Natural killer cell (primary cell): ENCODE data around the gene CACNA1D. TPM values are rescaled to one million over a fixed set of nuclear protein-coding genes. Genes with fewer than 3 reads are reported as not detected.

Experiments used
- ATAC-seq, 3 donors: fragments of 150-1000 bp in 2 of 3; fragments of 200-7000 bp in 1 of 3; cut with Tn5 transposase; 1 replicate in 1 of 3; 2 replicates in 2 of 3; pipeline ENCODE4 v1.10.0; 2021; ENCODE audit warnings: mild to moderate bottlenecking in 2 of 3, moderate library complexity in 2 of 3
- DNase-seq, 2 donors: peaks; one replicate each; pipeline versions ENCODE4 v3.0.0 to v3.0.0-alpha.2; 2013 to 2021; ENCODE audit warnings: mixed read lengths in 1 of 2
- H3K27ac ChIP-seq: one replicate; pipeline ENCODE4 v1.5.1; 2013; ENCODE audit warnings: mild to moderate bottlenecking, low read length
- H3K27me3 ChIP-seq: one replicate; pipeline ENCODE4 v1.6.1; 2013; ENCODE audit warnings: low read length; ENCODE audit not compliant: control insufficient read depth, insufficient read depth
- H3K36me3 ChIP-seq: one replicate; pipeline ENCODE4 v1.6.1; 2013; ENCODE audit warnings: low read length; ENCODE audit not compliant: control insufficient read depth, insufficient read depth
- H3K4me1 ChIP-seq: one replicate; pipeline ENCODE4 v1.6.1; 2013; ENCODE audit warnings: low read length; ENCODE audit not compliant: control insufficient read depth, insufficient read depth
- H3K4me3 ChIP-seq: one replicate; pipeline ENCODE4 v1.5.1; 2013; ENCODE audit warnings: low read length
- H3K9me3 ChIP-seq: one replicate; pipeline ENCODE4 v1.6.1; 2013; ENCODE audit warnings: low read length; ENCODE audit not compliant: control insufficient read depth, insufficient read depth
- H3K27ac Mint-ChIP-seq, 2 donors: one replicate each; pipeline ENCODE4 v1.8.0; 2022; ENCODE audit warnings: mild to moderate bottlenecking in 2 of 2, mixed read lengths in 2 of 2, moderate library complexity in 1 of 2
- H3K27me3 Mint-ChIP-seq, 2 donors: one replicate each; pipeline ENCODE4 v1.8.0; 2022; ENCODE audit warnings: low read depth in 2 of 2, mixed read lengths in 2 of 2
- H3K36me3 Mint-ChIP-seq: one replicate; pipeline ENCODE4 v1.8.0; 2022; ENCODE audit warnings: mixed read lengths
- H3K4me1 Mint-ChIP-seq, 2 donors: one replicate each; pipeline ENCODE4 v1.8.0; 2022; ENCODE audit warnings: mixed read lengths in 2 of 2
- H3K4me3 Mint-ChIP-seq: one replicate; pipeline ENCODE4 v1.8.0; 2022; ENCODE audit warnings: mild to moderate bottlenecking, moderate library complexity, mixed read lengths
- H3K9me3 Mint-ChIP-seq, 2 donors: one replicate each; pipeline ENCODE4 v1.8.0; 2022; ENCODE audit warnings: mixed read lengths in 2 of 2
- WGBS: methylation state at CpG from one replicate; pipeline ENCODE4 v1.1.7; 2013; ENCODE audit warnings: missing lambda C conversion rate; ENCODE audit not compliant: insufficient coverage; 5-methylcytosine and 5-hydroxymethylcytosine counted together
- intact Hi-C: fragments of 100-400 bp; cut with micrococcal nuclease; formaldehyde crosslinking; loops from one replicate; pipeline ENCODE4 v1.14.2; 2022
- total RNA-seq, 4 donors: library from RNA; stranded (reverse); fragments of 120-200 nt in 1 of 4; gene quantifications; one replicate each; pipeline versions ENCODE4 v1.2.3 to v1.2.4, GENCODE V29; 2013 to 2022
- TF ChIP-seq, protein P1 (sequence below): fragments of 200-600 bp; IDR thresholded peaks from one replicate; pipeline ENCODE4 v1.8.0; 2022; ENCODE audit warnings: antibody characterized with exemption

Gene CACNA1D
- total RNA-seq, 3 donors from 2014 or later (not counting 1 experiment from before 2014, with no cell fraction given): 0.54 to 10.1 TPM; not detected in 1

GRCh38 chr3:53694666-53695323, 200.4 kb downstream of the CACNA1D start:
- Mint-ChIP-seq H3K36me3 (no peaks in the 10 kb centered on the region), H3K4me3 (no peak overlapping the region), H3K27ac (no peak overlapping the region), H3K9me3 (no peaks in the 10 kb centered on the region), H3K27me3 (peaks cover 6 to 12% of the 10 kb centered on the region in 2 donors), H3K4me1 (peaks cover 0 to 4% of the 10 kb centered on the region in 2 donors)
- Histone ChIP-seq H3K9me3 (no peaks in the 10 kb centered on the region), H3K27ac (no peak overlapping the region), H3K4me3 (no peak overlapping the region), H3K4me1 (no peaks in the 10 kb centered on the region), H3K36me3 (no peaks in the 10 kb centered on the region), H3K27me3 (no peaks in the 10 kb centered on the region)
- TF ChIP-seq, protein P1, sequence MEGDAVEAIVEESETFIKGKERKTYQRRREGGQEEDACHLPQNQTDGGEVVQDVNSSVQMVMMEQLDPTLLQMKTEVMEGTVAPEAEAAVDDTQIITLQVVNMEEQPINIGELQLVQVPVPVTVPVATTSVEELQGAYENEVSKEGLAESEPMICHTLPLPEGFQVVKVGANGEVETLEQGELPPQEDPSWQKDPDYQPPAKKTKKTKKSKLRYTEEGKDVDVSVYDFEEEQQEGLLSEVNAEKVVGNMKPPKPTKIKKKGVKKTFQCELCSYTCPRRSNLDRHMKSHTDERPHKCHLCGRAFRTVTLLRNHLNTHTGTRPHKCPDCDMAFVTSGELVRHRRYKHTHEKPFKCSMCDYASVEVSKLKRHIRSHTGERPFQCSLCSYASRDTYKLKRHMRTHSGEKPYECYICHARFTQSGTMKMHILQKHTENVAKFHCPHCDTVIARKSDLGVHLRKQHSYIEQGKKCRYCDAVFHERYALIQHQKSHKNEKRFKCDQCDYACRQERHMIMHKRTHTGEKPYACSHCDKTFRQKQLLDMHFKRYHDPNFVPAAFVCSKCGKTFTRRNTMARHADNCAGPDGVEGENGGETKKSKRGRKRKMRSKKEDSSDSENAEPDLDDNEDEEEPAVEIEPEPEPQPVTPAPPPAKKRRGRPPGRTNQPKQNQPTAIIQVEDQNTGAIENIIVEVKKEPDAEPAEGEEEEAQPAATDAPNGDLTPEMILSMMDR: no peak
- DNase-seq (no peak), ATAC-seq (no peak)
- 86% methylated on average over 15 of the region's 15 CpGs for WGBS
- intact Hi-C loops: no loop called here

- intact Hi-C loops: no loop called here
- H3K4me1 ChIP-seq: no peaks in the 10 kb centered on the region
- Mint-ChIP-seq H3K9me3 (no peaks in the 10 kb centered on the region), H3K4me1 (peaks cover 0 to 4% of the 10 kb centered on the region in 2 donors), H3K27ac (no peak overlapping the region), H3K27me3 (peaks cover 6 to 12% of the 10 kb centered on the region in 2 donors), H3K4me3 (no peak overlapping the region), H3K36me3 (no peaks in the 10 kb centered on the region)
- no peak overlapping the region for H3K27ac ChIP-seq
- ATAC-seq: no peak
- no peaks in the 10 kb centered on the region for H3K27me3 ChIP-seq
- no peaks in the 10 kb centered on the region for H3K36me3 ChIP-seq
- TF ChIP-seq, protein P1: no peak
- H3K4me3 ChIP-seq: no peak overlapping the region
- no peaks in the 10 kb centered on the region for H3K9me3 ChIP-seq
- WGBS: 72% methylated on average over 7 of the region's 7 CpGs
- DNase-seq: no peak
These were observed 200.9 kb downstream of the CACNA1D start for GRCh38 chr3:53695324-53695690.

DNA sequence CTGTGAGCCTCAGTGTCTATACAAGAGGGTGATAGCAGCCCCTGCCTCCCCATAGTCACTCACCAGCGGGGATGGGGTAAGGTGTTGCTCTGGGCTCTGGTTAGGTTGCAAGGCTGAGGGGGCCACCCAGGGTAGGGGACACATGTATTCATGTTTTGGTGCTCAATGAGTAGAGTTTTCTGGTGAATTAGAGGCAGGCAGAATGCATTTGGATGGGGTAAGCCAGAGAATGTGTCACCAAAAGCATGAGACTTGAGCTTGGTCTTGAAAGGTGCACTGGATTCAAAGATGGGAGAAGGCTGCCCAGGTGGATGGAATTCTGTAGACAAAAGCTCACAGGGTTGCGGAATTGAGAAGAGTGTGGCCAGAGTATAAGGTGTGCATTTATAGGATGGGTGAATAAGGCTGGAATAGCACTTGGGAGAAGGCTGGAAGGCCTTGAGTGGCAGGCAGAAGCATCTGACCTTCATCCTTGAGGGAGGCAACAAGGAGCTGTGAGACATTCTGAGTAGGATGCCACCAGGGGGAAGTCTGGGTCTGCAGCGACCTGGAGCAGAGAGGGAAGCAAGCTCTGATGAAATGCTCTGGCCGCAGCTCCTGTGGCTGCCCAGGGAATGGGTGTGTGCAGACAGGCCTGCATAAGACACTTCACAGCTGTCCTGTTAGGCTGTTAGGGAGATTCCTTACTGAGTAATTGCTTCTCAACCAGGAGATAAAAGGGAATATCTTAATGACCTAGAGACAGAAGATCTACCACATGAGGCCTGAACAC, 202.2 kb downstream of the CACNA1D start:
- Histone ChIP-seq H3K27me3 (no peaks in the 10 kb centered on the region), H3K36me3 (no peaks in the 10 kb centered on the region), H3K4me1 (no peaks in the 10 kb centered on the region), H3K4me3 (no peak overlapping the region), H3K9me3 (no peaks in the 10 kb centered on the region), H3K27ac (no peak overlapping the region)
- 76% methylated on average over 4 of the region's 4 CpGs for WGBS
- intact Hi-C loops: no loop called here
- Mint-ChIP-seq H3K4me1 (peaks cover 0 to 4% of the 10 kb centered on the region in 2 donors), H3K36me3 (no peaks in the 10 kb centered on the region), H3K9me3 (no peaks in the 10 kb centered on the region), H3K4me3 (no peak overlapping the region), H3K27me3 (peaks cover 6 to 12% of the 10 kb centered on the region in 2 donors), H3K27ac (no peak overlapping the region)
- TF ChIP-seq, protein P1: no peak
- DNase-seq (no peak), ATAC-seq (peak in 1 of 3 donors; percentile 45)
